ENCODE measurements around the gene TMCC3.

DNA sequence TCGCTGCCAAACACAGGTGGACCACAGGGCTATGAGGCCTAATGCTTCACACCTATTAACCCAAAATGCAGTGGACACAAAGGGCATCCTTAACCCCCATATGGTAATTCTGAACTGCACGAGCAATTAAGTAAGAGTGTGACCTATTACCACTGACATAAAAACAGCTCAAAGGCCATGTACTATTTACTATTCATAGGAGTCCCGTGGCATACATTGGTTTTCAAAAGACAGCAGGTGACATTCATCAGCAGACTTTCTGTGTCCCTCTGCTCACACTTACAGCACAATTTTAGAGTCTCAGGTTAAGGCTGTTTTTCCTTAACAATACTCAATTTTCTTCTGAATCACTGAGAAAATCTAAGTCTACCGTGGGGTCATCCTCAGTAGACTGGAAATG lies 23.1 kb upstream of the TMCC3 start:
- TF ChIP-seq KAT7 (CRISPR knock-in tag; IDR thresholded peaks at IDR 0.05; ENCODE audit: borderline replicate concordance) (no peak), ZBTB21 (CRISPR knock-in tag; IDR thresholded peaks at IDR 0.05; ENCODE audit: borderline replicate concordance) (no peak), CREM (CRISPR knock-in tag; IDR thresholded peaks at IDR 0.05) (no peak), TEAD1 (CRISPR knock-in tag; IDR thresholded peaks at IDR 0.05) (no peak), ELF4 (CRISPR knock-in tag; IDR thresholded peaks at IDR 0.05; ENCODE audit: low read depth) (no peak), ZNF263 (CRISPR knock-in tag; IDR thresholded peaks at IDR 0.05; ENCODE audit: low read depth) (no peak)
- TF ChIP-seq, protein P1, sequence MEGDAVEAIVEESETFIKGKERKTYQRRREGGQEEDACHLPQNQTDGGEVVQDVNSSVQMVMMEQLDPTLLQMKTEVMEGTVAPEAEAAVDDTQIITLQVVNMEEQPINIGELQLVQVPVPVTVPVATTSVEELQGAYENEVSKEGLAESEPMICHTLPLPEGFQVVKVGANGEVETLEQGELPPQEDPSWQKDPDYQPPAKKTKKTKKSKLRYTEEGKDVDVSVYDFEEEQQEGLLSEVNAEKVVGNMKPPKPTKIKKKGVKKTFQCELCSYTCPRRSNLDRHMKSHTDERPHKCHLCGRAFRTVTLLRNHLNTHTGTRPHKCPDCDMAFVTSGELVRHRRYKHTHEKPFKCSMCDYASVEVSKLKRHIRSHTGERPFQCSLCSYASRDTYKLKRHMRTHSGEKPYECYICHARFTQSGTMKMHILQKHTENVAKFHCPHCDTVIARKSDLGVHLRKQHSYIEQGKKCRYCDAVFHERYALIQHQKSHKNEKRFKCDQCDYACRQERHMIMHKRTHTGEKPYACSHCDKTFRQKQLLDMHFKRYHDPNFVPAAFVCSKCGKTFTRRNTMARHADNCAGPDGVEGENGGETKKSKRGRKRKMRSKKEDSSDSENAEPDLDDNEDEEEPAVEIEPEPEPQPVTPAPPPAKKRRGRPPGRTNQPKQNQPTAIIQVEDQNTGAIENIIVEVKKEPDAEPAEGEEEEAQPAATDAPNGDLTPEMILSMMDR (IDR thresholded peaks at IDR 0.05): no peak
- TF ChIP-seq, protein P2, sequence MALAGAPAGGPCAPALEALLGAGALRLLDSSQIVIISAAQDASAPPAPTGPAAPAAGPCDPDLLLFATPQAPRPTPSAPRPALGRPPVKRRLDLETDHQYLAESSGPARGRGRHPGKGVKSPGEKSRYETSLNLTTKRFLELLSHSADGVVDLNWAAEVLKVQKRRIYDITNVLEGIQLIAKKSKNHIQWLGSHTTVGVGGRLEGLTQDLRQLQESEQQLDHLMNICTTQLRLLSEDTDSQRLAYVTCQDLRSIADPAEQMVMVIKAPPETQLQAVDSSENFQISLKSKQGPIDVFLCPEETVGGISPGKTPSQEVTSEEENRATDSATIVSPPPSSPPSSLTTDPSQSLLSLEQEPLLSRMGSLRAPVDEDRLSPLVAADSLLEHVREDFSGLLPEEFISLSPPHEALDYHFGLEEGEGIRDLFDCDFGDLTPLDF (CRISPR knock-in tag; IDR thresholded peaks at IDR 0.05): no peak
